Ishikawa (cell line): ENCODE data around the gene LRRC39.

Experiments
- CEBPB ChIP-seq: IDR thresholded peaks from 2 replicates; pipeline ENCODE4 v1.6.1; 2012
- CREB1 ChIP-seq: IDR thresholded peaks from 2 replicates; pipeline ENCODE4 v1.6.1; 2012; ENCODE audit warnings: low read depth
- EGR1 ChIP-seq: IDR thresholded peaks from 2 replicates; pipeline ENCODE4 v1.6.1; 2012
- EP300 ChIP-seq: IDR thresholded peaks from 2 replicates; pipeline ENCODE4 v1.6.1; 2012; ENCODE audit warnings: borderline replicate concordance
- FOXM1 ChIP-seq: IDR thresholded peaks from 2 replicates; pipeline ENCODE4 v1.6.1; 2012; ENCODE audit warnings: low read depth, borderline replicate concordance
- MAX ChIP-seq: IDR thresholded peaks from 2 replicates; pipeline ENCODE4 v1.6.1; 2012
- NFIC ChIP-seq: IDR thresholded peaks from 2 replicates; pipeline ENCODE4 v1.6.1; 2012
- RAD21 ChIP-seq: IDR thresholded peaks from 2 replicates; pipeline ENCODE4 v1.6.1; 2012; ENCODE audit warnings: low read depth
- REST ChIP-seq: IDR thresholded peaks from 2 replicates; pipeline ENCODE4 v1.6.1; 2012; ENCODE audit warnings: low read depth, mild to moderate bottlenecking
- TAF1 ChIP-seq: IDR thresholded peaks from 2 replicates; pipeline ENCODE4 v1.6.1; 2012; ENCODE audit warnings: low read depth, mild to moderate bottlenecking
- TCF12 ChIP-seq: IDR thresholded peaks from 2 replicates; pipeline ENCODE4 v1.6.1; 2012; ENCODE audit warnings: low read depth
- TEAD4 ChIP-seq: IDR thresholded peaks from 2 replicates; pipeline ENCODE4 v1.6.1; 2012
- USF1 ChIP-seq: IDR thresholded peaks from 2 replicates; pipeline ENCODE4 v1.6.1; 2012
- YY1 ChIP-seq: IDR thresholded peaks from 2 replicates; pipeline ENCODE4 v1.6.1; 2012; ENCODE audit warnings: low read depth
- ZBTB7A ChIP-seq: IDR thresholded peaks from 2 replicates; pipeline ENCODE4 v1.6.1; 2012; ENCODE audit warnings: low read depth

LRRC39 gene

GRCh38 chr1:100178091-100178490 lies at the start of gene LRRC39:
Gene LRRC39, minus strand, starts transcription at chr1:100178256. Its CDS starts 9,740 bp downstream, at chr1:100168516.
- no peak for TF ChIP-seq REST
- TF ChIP-seq TEAD4: no peak
- no peak for TF ChIP-seq EP300
- TF ChIP-seq USF1: no peak
- TF ChIP-seq CREB1: no peak
- TF ChIP-seq CEBPB: no peak
- TF ChIP-seq TCF12: no peak
- TF ChIP-seq FOXM1: no peak
- no peak for TF ChIP-seq RAD21
- no peak for TF ChIP-seq YY1
- no peak for TF ChIP-seq NFIC
- no peak for TF ChIP-seq MAX
- TF ChIP-seq EGR1: no peak
- TF ChIP-seq TAF1: no peak
- TF ChIP-seq ZBTB7A: no peak

- TF ChIP-seq EGR1 (no peak), TCF12 (no peak)
Observed at GRCh38 chr1:100222428-100222827, 44.4 kb upstream of the LRRC39 start.

- TF ChIP-seq CEBPB (0 out of 2 replicates have a peak, but pooled peaks have one; percentile 16), REST (no peak)
Observed at GRCh38 chr1:100219883-100220282, 41.8 kb upstream of the LRRC39 start.

- TF ChIP-seq EGR1 (no peak), FOXM1 (no peak), EP300 (no peak), USF1 (no peak), CEBPB (no peak), REST (no peak), NFIC (no peak), RAD21 (no peak), TCF12 (no peak), ZBTB7A (no peak), YY1 (no peak), MAX (no peak), CREB1 (no peak), TEAD4 (no peak)
Observed at GRCh38 chr1:100219457-100219856, 41.4 kb upstream of the LRRC39 start.

- no peak for TF ChIP-seq EGR1
- no peak for TF ChIP-seq TAF1
Observed at GRCh38 chr1:100217834-100218233, 39.8 kb upstream of the LRRC39 start.

GRCh38 chr1:100215101-100215500 lies 37.0 kb upstream of the LRRC39 start:
- TF ChIP-seq TEAD4: no peak
- no peak for TF ChIP-seq TCF12
- TF ChIP-seq ZBTB7A: no peak
- no peak for TF ChIP-seq YY1
- TF ChIP-seq EP300: no peak
- no peak for TF ChIP-seq EGR1
- TF ChIP-seq NFIC: no peak
- no peak for TF ChIP-seq CEBPB
- TF ChIP-seq FOXM1: no peak
- TF ChIP-seq TAF1: no peak
- no peak for TF ChIP-seq CREB1
- TF ChIP-seq REST: no peak
- no peak for TF ChIP-seq MAX
- no peak for TF ChIP-seq USF1
- TF ChIP-seq RAD21: no peak
